NCI-H748 (cell line): ENCODE measurements around the gene DHFR2.
"Not testable (repeated sequence)": the region's sequence is repeated elsewhere in the genome, so short reads cannot be mapped to it uniquely, and the experiment has no call there.

Source experiments
- DNase-seq: peaks from one replicate; lab custom pipeline; 2025; ENCODE audit not compliant: unreplicated experiment; lab: John Stamatoyannopoulos, UW

The DHFR2 gene

GRCh38 chr3:94062513-94063404, at the start of gene DHFR2, which contains the start of gene NSUN3:
DHFR2 (minus strand) TSS chr3:94062916; CDS start chr3:94061511, 1,405 bp downstream.
NSUN3 (plus strand) TSS chr3:94063061; CDS start chr3:94063127, 66 bp downstream.
- DNase-seq = peak; percentile 96

DNA sequence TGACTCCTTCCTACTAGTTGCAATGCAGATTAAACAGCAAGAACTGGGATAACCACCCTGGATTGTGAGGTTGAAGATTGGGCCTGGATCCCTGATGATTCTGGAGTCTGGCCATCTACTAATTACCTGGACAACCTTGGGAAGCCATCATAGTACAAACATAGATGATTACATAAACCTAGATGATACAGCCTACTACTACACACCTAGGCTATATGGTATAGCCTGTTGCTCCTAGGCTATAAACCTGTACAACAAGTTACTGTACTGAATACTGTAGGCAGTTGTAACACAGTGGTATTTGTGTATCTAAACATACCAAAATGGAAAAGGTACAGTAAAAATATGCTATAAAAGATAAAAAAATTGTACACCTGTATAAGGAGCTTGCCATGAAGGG, 48.1 kb upstream of the DHFR2 start:
- DNase-seq = no peak

DNA sequence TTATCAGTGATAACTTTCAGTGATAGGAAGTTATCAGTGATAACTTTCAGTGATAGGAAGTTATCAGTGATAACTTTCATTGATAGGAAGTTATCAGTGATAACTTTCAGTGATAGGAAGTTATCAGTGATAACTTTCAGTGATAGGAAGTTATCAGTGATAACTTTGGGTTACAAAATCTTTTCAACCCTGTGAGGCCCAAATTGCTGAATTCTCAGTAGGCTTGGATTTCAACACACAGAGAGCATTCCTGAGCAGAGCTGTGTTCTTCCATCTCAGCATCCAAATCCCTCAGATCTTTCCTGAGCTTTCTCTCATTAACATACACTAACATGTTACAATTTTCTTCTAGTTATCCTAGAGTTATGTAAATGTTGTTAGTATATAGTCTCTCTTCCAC, 47.5 kb upstream of the DHFR2 start:
- DNase-seq = not testable (repeated sequence)

- no peak for DNase-seq
Measured at GRCh38 chr3:94106268-94106667, 43.6 kb upstream of the DHFR2 start.

- DNase-seq = no peak
Measured at GRCh38 chr3:94101860-94102259, 39.1 kb upstream of the DHFR2 start.

- DNase-seq = no peak
Measured at GRCh38 chr3:94099311-94099710, 36.6 kb upstream of the DHFR2 start.

- DNase-seq = no peak
Measured at GRCh38 chr3:94098452-94098851, 35.7 kb upstream of the DHFR2 start.

DNA sequence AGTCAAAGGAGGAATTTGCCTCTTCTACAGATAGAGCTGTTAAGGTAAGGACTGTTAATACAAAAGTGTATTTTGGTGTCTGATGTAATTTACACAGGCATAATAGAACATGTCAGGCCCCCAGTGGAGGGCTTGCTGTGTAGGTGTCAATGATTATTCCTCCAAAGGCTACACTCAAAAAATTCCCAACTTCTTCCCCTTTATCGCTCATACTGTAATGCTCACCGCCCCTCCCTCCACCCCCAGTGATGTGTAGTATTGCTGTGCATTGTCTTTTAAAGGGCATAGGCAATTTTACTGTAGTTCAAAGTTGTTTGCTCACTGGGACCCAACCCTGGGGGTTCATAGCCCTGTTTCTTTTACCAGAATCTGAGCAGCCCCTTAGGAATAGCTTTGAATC, 32.4 kb upstream of the DHFR2 start:
- no peak for DNase-seq

- no peak for DNase-seq
Measured at GRCh38 chr3:94093151-94093550, 30.4 kb upstream of the DHFR2 start.

- no peak for DNase-seq
Measured at GRCh38 chr3:94092086-94092485, 29.4 kb upstream of the DHFR2 start.

- no peak for DNase-seq
Measured at GRCh38 chr3:94089126-94089525, 26.4 kb upstream of the DHFR2 start.

DNA sequence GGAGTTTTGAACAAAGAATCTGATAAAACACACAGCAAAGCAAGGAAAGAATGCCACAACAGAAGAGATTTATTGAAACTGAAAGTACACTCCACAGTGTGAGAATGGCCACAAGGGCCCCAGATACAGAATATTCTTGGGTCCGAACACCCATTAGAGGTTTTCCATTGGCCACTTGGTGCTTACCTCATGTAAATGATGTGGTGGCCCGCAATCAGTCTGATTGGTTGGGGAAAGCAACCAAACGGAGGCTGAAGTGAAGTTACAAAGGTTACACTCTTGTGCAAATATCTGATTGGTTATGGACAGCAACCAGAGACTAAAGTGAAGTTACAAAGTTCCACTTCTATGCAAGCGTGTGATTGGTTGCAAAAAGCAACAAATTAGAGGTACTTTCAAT, 20.5 kb upstream of the DHFR2 start:
- DNase-seq = no peak

GRCh38 chr3:94082391-94082937, 19.7 kb upstream of the DHFR2 start:
- peak; percentile 89 for DNase-seq

GRCh38 chr3:94081884-94082283, 19.2 kb upstream of the DHFR2 start:
- DNase-seq = no peak

DNA sequence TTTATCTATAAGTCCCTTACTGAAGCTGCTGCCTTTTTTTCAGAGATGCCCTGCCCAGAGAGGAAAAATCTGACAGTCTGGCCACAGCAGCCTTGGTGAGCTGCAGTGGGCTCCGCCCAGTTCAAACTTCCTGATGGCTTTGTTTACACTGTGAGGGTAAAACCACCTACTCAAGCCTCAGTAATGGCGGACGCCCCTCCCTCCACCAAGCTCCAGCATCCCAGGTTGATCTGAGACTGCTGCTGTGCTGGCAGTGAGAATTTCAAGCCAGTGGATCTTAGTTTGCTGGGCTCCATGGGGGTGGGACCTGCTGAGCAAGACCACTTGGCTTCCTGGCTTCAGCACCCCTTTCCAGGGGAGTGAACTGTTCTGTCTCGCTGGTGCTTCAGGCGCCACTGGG, 17.8 kb upstream of the DHFR2 start:
- DNase-seq = peak; percentile 57

DNA sequence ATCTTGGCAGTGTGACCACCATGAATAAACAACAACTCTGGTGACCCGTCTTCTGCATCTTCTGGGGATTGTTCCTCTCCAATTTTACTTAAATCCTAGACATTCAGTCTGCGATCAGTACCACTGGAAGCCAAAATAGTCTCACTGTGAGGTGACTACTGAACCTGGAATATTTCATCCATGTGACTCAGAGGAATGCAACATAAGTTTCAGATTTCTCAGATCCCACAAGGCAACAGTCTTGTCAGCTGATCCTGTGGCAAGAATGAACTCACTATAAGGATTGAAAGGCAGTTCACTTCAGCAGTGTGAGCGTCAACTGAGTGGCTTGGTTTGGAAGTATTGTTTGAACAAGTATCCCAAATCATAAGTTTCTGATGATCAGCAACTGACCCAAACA, 13.3 kb upstream of the DHFR2 start:
- DNase-seq = no peak

DNA sequence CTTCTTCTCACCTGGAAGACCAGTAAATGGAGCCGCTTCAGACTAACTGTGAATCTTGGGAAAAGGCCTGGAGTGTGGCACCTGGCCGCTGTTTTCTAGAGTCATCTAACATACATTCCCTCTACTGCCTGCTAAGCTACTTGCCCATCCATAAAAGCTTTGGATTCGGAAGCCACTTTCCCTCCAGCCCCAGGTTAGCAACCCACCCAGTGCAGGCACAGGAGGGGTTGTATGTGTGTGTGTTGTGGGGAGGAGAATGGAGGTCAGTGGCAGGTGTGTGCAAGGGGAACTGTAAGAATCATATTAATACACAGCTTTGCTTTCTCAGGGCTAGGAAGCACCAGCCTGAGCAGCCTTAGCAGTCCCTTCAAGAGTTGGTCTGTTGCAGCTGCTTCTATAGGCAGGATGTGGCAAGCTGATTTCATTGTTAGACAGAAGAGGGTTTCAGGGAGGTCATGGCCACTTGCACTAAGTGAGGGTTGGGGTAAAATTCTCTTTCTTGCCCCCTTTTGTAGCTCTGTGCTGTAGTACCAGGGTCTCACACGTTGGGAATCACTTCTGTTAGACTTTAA, 9.1 kb upstream of the DHFR2 start:
- no peak for DNase-seq

- DNase-seq = no peak
Measured at GRCh38 chr3:94070341-94070911, 7.7 kb upstream of the DHFR2 start.

- peak; percentile 15 for DNase-seq
Measured at GRCh38 chr3:94069194-94069813, 6.6 kb upstream of the DHFR2 start.

DNA sequence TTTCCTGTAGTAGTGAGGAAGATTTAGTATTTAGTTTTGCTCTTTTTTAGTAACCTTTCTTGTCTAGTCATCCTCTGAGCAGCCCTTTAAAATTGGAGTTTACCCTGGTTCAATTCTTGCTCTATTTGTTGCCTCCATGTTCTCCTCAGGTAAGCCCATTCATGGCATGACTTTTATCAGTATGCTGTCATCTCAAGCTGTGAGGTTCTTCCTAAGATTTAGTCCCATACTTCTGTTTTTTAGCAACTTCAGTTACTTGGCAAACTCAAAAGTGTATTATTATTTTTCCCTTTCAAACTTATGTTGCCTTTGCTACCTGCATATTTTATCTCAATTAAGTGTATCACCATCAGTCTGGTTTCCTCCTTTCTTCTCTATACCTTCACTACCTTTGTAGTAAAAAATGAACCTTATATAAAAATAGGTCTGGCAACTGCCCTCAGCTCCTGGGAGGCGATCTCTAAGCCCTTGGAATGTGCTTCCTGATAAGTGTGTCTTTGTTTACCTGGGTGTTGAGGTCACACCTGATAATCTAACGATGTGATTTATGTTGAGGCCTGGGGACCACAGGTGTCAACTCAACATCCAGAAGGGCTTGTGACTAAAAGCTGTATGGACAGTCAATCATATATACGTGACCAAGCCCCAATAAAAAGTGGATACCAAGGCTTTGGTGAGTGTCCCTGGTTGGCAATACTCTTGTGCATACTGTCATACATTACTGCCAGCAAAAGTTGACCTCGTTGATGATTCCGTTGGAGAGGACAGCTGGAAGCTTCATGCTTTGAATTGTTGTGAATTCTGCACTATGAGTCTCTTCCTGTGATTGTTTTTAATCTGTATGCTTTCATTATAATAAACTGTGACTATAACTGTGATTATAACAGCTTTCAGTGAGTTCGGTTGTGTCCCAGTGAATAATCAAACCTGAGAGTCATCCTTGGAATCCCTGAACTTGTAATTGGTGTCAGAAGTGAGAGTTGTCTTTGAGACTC, 4.1 kb upstream of the DHFR2 start:
- DNase-seq = no peak
